ENCODE data around the gene CLRN3.

Gene CLRN3

DNA sequence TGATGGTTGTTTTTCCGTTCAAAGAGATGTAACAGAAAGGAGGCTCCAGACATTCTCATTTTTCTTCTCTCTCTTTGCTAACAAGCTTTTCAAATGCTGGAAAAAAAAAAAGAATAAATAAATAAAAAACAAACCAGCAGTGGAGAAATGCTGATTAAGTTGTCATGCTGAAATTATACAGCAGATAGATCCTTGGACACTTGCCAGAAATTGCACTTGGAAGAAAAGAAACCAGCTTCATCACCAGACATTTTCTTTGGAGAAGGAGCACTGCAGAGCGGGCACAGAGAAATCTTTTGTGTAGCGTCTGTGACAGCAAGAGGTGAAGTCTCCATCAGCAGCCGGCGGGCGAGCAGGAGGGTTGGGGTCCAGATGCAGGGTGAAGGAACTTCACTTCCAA is 55.8 kb downstream of the CLRN3 start:
- H3K4me3 ChIP-seq (replicated peaks; ENCODE audit: low read depth, low read length), result no peak overlapping the region
- TF ChIP-seq, protein P1, sequence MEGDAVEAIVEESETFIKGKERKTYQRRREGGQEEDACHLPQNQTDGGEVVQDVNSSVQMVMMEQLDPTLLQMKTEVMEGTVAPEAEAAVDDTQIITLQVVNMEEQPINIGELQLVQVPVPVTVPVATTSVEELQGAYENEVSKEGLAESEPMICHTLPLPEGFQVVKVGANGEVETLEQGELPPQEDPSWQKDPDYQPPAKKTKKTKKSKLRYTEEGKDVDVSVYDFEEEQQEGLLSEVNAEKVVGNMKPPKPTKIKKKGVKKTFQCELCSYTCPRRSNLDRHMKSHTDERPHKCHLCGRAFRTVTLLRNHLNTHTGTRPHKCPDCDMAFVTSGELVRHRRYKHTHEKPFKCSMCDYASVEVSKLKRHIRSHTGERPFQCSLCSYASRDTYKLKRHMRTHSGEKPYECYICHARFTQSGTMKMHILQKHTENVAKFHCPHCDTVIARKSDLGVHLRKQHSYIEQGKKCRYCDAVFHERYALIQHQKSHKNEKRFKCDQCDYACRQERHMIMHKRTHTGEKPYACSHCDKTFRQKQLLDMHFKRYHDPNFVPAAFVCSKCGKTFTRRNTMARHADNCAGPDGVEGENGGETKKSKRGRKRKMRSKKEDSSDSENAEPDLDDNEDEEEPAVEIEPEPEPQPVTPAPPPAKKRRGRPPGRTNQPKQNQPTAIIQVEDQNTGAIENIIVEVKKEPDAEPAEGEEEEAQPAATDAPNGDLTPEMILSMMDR (IDR thresholded peaks at IDR 0.05; ENCODE audit: low read depth, low read length, missing control alignments), result no peak
- DNase-seq (ENCODE audit: extremely low read depth, low read depth), result no peak

DNA sequence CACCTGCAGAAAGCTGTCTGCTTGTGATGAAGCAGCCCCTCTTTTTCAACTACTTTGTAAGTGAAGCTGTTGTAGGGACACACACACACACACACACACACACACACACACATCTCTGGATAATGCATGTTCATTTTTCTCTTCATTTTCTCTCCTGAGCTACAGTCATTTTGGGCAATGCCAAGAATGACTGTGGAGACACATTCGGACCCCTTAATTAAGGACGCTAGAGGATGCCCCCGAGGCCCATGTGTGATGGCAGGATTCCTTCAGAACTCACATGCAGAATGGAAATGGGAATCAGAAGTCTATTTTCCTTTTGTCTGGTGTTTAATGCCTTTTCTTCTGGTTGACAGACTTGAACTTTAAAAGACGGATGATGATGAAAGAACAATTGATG is 56.6 kb downstream of the CLRN3 start:
- TF ChIP-seq, protein P1 (IDR thresholded peaks at IDR 0.05; ENCODE audit: low read depth, low read length, missing control alignments), result no peak
- no peak for DNase-seq (ENCODE audit: extremely low read depth, low read depth)
- H3K4me3 ChIP-seq (replicated peaks; ENCODE audit: low read depth, low read length), result no peak overlapping the region

DNA sequence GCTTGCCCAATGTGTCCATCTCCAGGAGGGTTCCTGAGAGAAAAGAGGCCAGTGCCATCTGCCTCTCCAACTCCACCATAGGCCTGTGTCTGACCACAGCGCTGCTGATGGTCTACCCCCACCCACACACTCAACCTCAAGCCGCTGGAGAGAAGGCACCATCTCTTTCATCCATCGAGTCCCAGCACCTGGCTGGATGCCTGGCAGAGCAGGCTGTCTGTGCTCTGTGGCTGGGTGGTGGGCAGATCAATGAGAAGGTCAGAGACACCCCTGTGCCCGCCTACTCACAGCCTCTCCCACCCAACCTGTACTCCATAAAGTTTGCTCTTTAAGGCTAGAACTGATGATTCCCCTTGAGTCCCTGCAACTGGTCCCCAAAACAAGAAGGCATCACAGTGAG is 58.0 kb downstream of the CLRN3 start:
- H3K4me3 ChIP-seq (replicated peaks; ENCODE audit: low read depth, low read length), result no peak overlapping the region
- no peak for DNase-seq (ENCODE audit: extremely low read depth, low read depth)
- TF ChIP-seq, protein P1 (IDR thresholded peaks at IDR 0.05; ENCODE audit: low read depth, low read length, missing control alignments), result no peak

DNA sequence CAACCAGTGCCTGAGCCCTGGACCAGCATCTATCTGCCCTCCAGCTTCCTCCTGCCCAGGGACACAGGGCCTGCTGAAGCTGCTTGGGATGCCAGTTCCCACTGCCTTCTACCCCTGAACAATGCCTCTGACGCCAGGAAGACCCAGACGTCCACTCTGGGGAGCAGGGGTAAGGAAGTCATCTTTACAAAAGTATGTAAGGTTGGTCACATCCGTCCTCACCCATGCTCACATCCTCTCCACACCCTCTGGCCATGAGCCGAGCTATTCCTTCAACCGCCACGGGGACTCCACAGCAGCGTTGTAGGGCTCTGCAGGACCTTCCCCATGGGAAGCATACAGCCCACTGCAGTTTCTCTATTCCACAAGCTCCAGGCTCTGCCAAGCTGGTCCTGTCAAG is 58.5 kb downstream of the CLRN3 start:
- DNase-seq (ENCODE audit: extremely low read depth, low read depth), result no peak
- no peak overlapping the region for H3K4me3 ChIP-seq (replicated peaks; ENCODE audit: low read depth, low read length)
- TF ChIP-seq, protein P1 (IDR thresholded peaks at IDR 0.05; ENCODE audit: low read depth, low read length, missing control alignments), result no peak

DNA sequence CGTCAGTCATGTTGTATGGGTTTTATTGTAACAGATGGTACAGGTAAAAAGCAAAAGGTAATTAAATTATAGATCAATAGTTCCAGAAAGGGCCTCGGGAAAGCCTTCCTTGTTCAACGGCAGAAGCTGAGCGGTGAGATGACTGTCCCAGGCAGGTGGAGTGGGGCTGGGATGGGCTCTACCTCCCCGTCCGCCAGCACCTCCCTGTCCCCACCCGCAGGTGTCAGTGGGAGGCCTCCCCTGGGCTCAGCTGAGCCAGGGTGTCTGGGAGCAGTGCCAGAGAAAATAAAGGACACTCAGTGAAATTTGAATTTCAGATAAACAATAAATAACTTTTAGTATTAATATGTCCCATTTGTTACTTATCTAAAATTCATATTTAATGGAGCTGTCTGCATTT is 58.9 kb downstream of the CLRN3 start:
- no peak overlapping the region for H3K4me3 ChIP-seq (replicated peaks; ENCODE audit: low read depth, low read length)
- DNase-seq (ENCODE audit: extremely low read depth, low read depth), result no peak
- TF ChIP-seq, protein P1 (IDR thresholded peaks at IDR 0.05; ENCODE audit: low read depth, low read length, missing control alignments), result no peak

DNA sequence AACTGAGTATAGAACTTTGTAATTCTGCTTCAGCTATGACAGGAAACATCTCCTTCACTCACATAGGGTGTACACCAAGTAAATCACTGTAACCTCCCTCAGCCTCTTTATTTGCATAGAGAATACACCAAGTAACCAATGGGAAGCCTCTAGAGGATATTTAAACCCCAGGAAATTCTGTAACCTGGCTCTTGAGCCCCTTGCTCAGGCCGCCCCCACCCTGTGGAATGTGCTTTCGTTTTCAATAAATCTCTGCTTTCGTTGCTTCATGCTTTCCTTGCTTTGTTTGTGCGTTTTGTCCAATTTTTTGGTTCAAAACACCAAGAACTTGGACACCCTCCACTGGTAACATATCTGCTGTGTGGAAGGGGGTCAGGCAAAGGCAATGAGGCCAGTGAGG is 60.2 kb downstream of the CLRN3 start:
- TF ChIP-seq, protein P1 (IDR thresholded peaks at IDR 0.05; ENCODE audit: low read depth, low read length, missing control alignments), result no peak
- no peak overlapping the region for H3K4me3 ChIP-seq (replicated peaks; ENCODE audit: low read depth, low read length)
- no peak for DNase-seq (ENCODE audit: extremely low read depth, low read depth)

DNA sequence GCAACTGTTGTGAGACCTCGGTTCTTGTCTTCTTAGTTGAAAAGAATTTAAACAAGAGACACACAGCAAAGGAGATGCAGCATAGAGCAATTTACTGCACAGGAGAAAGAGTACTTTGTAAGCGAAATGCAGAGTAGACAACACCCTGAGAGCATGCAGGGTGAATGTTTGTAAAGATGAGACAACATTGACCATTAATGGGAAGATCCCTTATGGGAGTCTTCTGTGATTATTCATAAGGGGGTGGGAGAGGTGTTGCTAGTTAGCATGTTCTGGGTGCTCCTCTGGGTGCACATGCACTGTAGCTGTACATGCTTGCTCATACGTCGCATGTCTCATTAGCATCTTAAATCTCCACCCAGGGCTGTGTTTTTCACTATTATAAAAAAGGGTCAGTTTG is 62.3 kb downstream of the CLRN3 start:
- TF ChIP-seq, protein P1 (IDR thresholded peaks at IDR 0.05; ENCODE audit: low read depth, low read length, missing control alignments), result no peak
- H3K4me3 ChIP-seq (replicated peaks; ENCODE audit: low read depth, low read length), result no peak overlapping the region
- DNase-seq (ENCODE audit: extremely low read depth, low read depth), result no peak
